T-helper 9 cell (primary cell): Measurements from ENCODE around the gene CCDC112.
A peak's percentile ranks its signal among the peaks of the same experiment; 100 is the strongest.

Source experiments
- DNase-seq: peaks from one replicate; pipeline ENCODE4 v3.0.0-alpha.2; 2020

CCDC112 gene

GRCh38 chr5:115317320-115317719 is 20.9 kb upstream of the CCDC112 start:
- DNase-seq: no peak

GRCh38 chr5:115313632-115314031 is 17.2 kb upstream of the CCDC112 start:
- no peak for DNase-seq

- no peak for DNase-seq
Measured at GRCh38 chr5:115313052-115313451, 16.6 kb upstream of the CCDC112 start.

GRCh38 chr5:115309751-115310370 is 13.4 kb upstream of the CCDC112 start:
- no peak for DNase-seq

GRCh38 chr5:115308815-115309214 is 12.4 kb upstream of the CCDC112 start:
- no peak for DNase-seq

GRCh38 chr5:115306011-115306536 is 9.6 kb upstream of the CCDC112 start:
- DNase-seq: no peak

GRCh38 chr5:115304496-115304895 is 8.0 kb upstream of the CCDC112 start:
- DNase-seq: no peak

GRCh38 chr5:115298811-115299210 is 2.4 kb upstream of the CCDC112 start:
- no peak for DNase-seq

GRCh38 chr5:115297031-115297430 is 577 bp upstream of the CCDC112 start:
- DNase-seq: no peak

- DNase-seq: no peak
Measured at GRCh38 chr5:115295777-115296123, 704 bp downstream of the CCDC112 start.

GRCh38 chr5:115291397-115291796 is 5.1 kb downstream of the CCDC112 start:
- no peak for DNase-seq

GRCh38 chr5:115289104-115289503 is 7.3 kb downstream of the CCDC112 start:
- no peak for DNase-seq

GRCh38 chr5:115284021-115284420 is 12.4 kb downstream of the CCDC112 start:
- DNase-seq: no peak

- no peak for DNase-seq
Measured at GRCh38 chr5:115282131-115282530, 14.3 kb downstream of the CCDC112 start.

GRCh38 chr5:115274584-115274983 is 21.9 kb downstream of the CCDC112 start:
- DNase-seq: no peak

- no peak for DNase-seq
Measured at GRCh38 chr5:115272297-115272958, 24.0 kb downstream of the CCDC112 start.

GRCh38 chr5:115271295-115272050 is 25.0 kb downstream of the CCDC112 start:
- no peak for DNase-seq

GRCh38 chr5:115267617-115268016 is 28.8 kb downstream of the CCDC112 start:
- DNase-seq: no peak

- no peak for DNase-seq
Measured at GRCh38 chr5:115265220-115265619, 31.2 kb downstream of the CCDC112 start.

GRCh38 chr5:115264786-115265185 is 31.7 kb downstream of the CCDC112 start:
- DNase-seq: no peak

GRCh38 chr5:115263078-115263380 is 33.4 kb downstream of the CCDC112 start:
- DNase-seq: no peak

GRCh38 chr5:115262321-115263077 is 34.0 kb downstream of the CCDC112 start, which contains the start of gene PGGT1B:
Gene PGGT1B, minus strand, starts transcription at chr5:115262877. Its CDS starts 26 bp downstream, at chr5:115262851.
- peak; percentile 47 for DNase-seq

GRCh38 chr5:115262011-115262320 is 34.5 kb downstream of the CCDC112 start:
- no peak for DNase-seq
